Glomerular visceral epithelial cell (primary cell): ENCODE data around the gene NFYC.

Source experiments
- DNase-seq: peaks from one replicate; pipeline ENCODE4 v3.0.0-alpha.2; 2016; ENCODE audit errors: extremely low spot score

NFYC gene

GRCh38 chr1:40738831-40739230, 47.3 kb downstream of the NFYC start:
- no peak for DNase-seq

- no peak for DNase-seq
Measured at GRCh38 chr1:40739455-40740008, 48.0 kb downstream of the NFYC start.

- no peak for DNase-seq
Measured at GRCh38 chr1:40740039-40740996, 48.8 kb downstream of the NFYC start.

- no peak for DNase-seq
Measured at GRCh38 chr1:40740997-40741736, 49.7 kb downstream of the NFYC start.

GRCh38 chr1:40742363-40743061, 51.0 kb downstream of the NFYC start:
- no peak for DNase-seq

- DNase-seq, result no peak
Measured at GRCh38 chr1:40743452-40743851, 51.9 kb downstream of the NFYC start.

- DNase-seq, result no peak
Measured at GRCh38 chr1:40743860-40744259, 52.4 kb downstream of the NFYC start.

- no peak for DNase-seq
Measured at GRCh38 chr1:40745176-40745575, 53.7 kb downstream of the NFYC start.

- DNase-seq, result no peak
Measured at GRCh38 chr1:40746344-40747090, 55.0 kb downstream of the NFYC start.

- no peak for DNase-seq
Measured at GRCh38 chr1:40748841-40749718, 57.6 kb downstream of the NFYC start.

- DNase-seq, result no peak
Measured at GRCh38 chr1:40749817-40750216, 58.3 kb downstream of the NFYC start.

GRCh38 chr1:40750451-40750908, 59.0 kb downstream of the NFYC start:
- no peak for DNase-seq

GRCh38 chr1:40751802-40752201, 60.3 kb downstream of the NFYC start:
- DNase-seq, result no peak

- DNase-seq, result no peak
Measured at GRCh38 chr1:40753142-40753882, 61.8 kb downstream of the NFYC start.

- DNase-seq, result no peak
Measured at GRCh38 chr1:40754201-40754600, 62.7 kb downstream of the NFYC start.

GRCh38 chr1:40755067-40755466, 63.6 kb downstream of the NFYC start:
- no peak for DNase-seq

- DNase-seq, result no peak
Measured at GRCh38 chr1:40756523-40756922, 65.0 kb downstream of the NFYC start.

GRCh38 chr1:40757084-40757483, 65.6 kb downstream of the NFYC start:
- no peak for DNase-seq

GRCh38 chr1:40758004-40758403, 66.5 kb downstream of the NFYC start:
- DNase-seq, result no peak
